Keratinocyte (primary cell): Measurements from ENCODE around the gene HMGN4.

Experiments
- CTCF ChIP-seq, 3 experiments: IDR thresholded peaks in 1 of 3; conservative IDR thresholded peaks in 1 of 3; optimal IDR thresholded peaks in 1 of 3; 2 replicates in 2 of 3; 3 replicates in 1 of 3; pipeline versions ENCODE3 to v1.5.1; 2011; ENCODE audit warnings: low read length in 3 of 3, mild to moderate bottlenecking in 3 of 3, moderate library complexity in 2 of 3, control low read depth in 1 of 3, inconsistent platforms in 1 of 3; ENCODE audit not compliant: insufficient read depth in 2 of 3; ENCODE audit errors: extremely low read depth in 1 of 3
- EZH2 ChIP-seq: IDR thresholded peaks from one replicate; pipeline ENCODE4 v1.6.1; 2012; ENCODE audit warnings: inconsistent platforms, mild to moderate bottlenecking, low read length, moderate library complexity

- TF ChIP-seq CTCF (optimal IDR thresholded peaks at IDR 0.05 in 1 of 3, IDR thresholded peaks at IDR 0.05 in 1 of 3, conservative IDR thresholded peaks at IDR 0.05 in 1 of 3; ENCODE audit: extremely low read depth in 1 of 3, insufficient read depth in 2 of 3, low read length in 3 of 3) (no peak), EZH2 (no peak)
Measured at GRCh38 chr6:26576407-26576843, 38.3 kb downstream of the HMGN4 start.
